GM18499 (cell line): ENCODE results near the gene RPL7A.
"Not testable (repeated sequence)": the region's sequence is repeated elsewhere in the genome, so short reads cannot be mapped to it uniquely, and the experiment has no call there.

Source experiments
- ATAC-seq: cut with Tn5 transposase; IDR thresholded peaks from one replicate; pipeline ENCODE4 v1.9.1; 2021; ENCODE audit warnings: moderate number of reproducible peaks; ENCODE audit not compliant: insufficient read depth, unreplicated experiment

RPL7A gene

GRCh38 chr9:133347985-133348717 lies at the start of gene RPL7A, which contains the start of gene MED22:
Gene RPL7A, plus strand, starts transcription at chr9:133348218. Its CDS starts 26 bp downstream, at chr9:133348244.
Gene MED22, minus strand, starts transcription at chr9:133348131. Its CDS starts 1,469 bp downstream, at chr9:133346662.
- ATAC-seq: peak; percentile 66

- not testable (repeated sequence) for ATAC-seq
Measured at GRCh38 chr9:133299996-133300395, 48.0 kb upstream of the RPL7A start.

DNA sequence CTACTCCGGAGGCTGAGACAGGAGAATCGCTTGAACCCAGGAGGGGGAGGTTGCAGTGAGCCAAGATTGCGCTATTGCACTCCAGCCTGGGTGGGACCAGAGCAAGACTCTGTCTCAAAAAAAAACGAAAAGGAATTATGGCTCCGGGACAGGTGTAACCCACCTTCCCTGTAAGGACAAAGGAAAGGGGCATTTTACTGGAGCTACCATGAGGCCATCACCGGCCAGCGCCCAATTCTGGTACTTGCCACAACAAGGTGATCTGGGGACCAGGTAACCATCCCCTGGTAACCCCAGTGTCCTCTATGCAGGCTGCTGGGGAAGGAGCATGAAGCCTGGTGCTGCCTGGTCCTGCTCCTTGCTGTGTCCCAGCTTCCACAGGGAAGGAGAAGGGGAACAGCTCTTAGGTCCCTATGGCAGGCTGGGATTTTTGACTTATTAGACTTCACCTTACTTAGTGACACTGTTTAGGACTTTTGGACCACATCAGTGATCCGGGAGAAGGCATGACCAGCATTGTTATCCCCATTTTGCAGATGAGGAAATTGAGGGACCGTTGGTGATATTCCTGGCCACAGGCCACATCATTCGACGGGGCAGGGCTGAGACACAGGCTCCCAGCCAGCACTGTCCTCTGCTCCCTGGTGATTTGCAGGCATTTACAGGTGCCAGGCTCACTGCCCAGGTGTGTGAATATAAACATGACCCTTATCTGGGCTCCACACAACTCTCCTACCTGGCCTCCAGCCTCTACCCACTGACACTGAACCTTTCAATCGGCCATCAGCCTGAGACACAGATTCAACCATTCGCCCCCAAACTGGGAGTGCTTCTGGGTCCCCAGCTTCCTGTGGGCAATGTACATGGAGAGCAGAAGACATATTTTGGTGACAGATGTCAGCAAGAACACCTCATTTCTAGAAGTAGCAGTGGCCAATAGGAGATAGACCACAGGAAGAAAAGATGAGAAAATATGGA lies 46.5 kb upstream of the RPL7A start:
- ATAC-seq: no peak

DNA sequence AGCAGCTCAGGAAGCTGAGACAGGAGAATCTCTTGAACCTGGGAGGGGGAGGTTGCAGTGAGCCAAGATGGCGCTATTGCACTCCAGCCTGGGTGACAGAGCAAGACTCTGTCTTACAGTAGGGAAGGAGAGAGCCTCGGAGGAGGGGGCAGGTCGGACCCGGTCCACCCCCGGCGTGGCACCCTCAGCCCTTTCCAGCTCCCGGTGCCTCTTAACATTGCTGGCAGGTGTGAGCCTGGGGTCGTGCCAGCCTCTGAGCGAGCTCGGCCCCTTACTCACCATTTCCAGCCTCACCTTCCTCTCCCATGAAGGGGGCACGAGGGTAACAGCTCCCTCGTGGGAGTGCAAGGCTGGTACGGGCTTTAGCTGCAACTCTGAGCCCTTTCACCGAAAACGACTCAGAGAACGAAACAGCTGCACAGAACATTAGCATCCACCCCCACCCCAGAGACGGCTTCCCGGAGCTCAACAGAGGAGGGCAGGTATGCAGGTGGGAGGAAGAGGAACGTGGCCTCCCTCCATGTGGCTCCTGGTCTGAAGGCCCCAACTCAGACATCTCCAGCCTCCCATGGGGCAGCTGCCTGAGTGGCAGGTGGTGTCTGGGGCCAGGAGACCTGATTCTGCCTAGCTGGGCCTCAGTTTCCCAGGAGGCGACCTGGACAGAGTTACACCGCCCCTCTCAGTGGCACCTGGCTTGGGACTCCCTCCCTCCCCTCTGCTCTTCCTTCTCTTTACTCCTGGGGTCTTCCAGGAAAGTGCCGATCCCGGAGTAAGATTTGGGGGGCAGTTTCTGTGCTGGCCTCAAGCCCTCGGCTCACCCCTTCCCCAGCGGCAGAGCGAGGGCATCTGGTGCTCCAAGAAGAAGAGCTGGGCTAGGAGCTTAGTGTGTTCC lies 44.5 kb upstream of the RPL7A start:
- ATAC-seq: no peak

DNA sequence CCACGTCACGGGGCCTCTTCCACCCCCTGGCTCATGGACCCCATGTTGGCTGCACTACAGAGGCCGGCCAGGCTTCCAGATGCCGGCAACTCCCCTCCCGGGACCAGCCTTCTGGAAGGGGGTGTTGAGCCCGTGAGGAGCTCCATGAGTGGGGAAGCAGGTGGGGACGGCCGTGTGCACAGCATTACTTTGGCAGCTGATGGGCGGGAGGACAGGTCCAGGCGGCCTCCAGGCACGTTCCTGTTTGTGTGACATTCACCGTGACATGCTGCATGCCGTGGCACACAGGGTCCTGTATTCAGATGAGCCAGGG lies 43.9 kb upstream of the RPL7A start:
- ATAC-seq: no peak

GRCh38 chr9:133304477-133305377 lies 43.3 kb upstream of the RPL7A start:
- ATAC-seq: no peak

- ATAC-seq: no peak
Measured at GRCh38 chr9:133305731-133306130, 42.3 kb upstream of the RPL7A start.

DNA sequence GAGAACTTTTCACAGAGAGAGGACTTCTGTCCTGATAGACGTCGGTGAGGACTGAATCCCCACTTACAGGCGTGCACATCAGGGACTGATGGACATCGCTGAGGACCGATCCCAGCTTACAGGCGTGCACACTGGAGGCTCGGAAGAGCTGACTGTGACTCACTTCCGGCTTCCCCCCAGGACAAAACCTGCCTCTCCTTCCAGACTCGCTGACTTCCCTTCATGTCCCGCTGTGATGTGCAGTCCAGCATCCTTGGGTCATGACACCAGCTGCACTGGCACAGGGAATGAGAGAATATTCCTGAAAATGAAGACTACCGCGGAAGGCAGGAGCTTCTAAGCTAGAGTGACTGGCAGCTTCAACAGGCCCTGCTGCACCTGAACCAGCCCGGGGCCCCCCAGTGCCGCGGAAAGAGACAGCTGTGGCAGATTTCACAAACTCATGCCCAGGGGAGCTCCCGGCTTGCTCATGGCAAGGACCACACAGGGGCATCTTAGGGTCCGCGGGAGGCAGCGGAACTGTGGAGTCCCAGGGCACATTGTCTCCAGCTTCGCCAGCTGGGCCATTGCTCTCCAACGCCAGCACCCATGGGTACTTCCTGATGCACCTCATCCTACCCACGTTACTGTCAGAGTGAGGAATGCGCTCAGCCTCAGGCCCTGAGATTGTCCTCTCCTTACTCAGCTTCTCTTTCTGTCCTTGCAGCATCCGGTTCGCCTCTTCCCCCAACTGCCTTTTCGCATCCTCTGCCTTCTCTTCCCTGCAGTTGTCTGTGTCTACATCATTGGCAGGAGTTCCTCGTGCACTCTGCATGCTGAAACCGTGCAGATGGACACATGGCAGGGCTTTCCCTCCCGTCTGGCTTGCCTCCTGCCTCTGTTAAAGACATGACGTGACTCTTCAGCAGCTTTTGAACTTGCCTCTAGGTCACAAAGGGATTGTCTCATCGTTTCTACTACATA lies 41.5 kb upstream of the RPL7A start:
- no peak for ATAC-seq

GRCh38 chr9:133307301-133307700 lies 40.7 kb upstream of the RPL7A start:
- ATAC-seq: no peak

DNA sequence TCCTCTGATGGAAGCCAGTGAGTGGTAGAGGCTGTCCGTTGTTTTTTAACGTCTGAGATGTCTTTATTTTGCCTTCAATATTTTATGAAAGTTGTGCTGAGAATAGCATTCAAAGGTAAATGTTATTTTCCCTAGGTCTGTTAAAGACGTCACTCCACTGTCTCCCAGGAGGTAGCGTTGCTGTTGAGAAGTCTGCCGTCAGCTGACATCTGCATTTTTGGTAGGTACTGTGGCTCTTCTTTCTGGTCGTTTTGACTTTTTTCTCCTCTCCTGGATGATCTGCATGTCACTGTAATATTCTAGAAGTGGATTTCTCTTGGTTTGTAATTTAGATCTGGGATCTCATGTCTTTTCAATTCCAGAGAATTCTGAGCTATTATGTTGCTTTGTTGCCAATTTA lies 38.4 kb upstream of the RPL7A start:
- ATAC-seq: no peak

GRCh38 chr9:133315997-133316396 lies 32.0 kb upstream of the RPL7A start:
- no peak for ATAC-seq

DNA sequence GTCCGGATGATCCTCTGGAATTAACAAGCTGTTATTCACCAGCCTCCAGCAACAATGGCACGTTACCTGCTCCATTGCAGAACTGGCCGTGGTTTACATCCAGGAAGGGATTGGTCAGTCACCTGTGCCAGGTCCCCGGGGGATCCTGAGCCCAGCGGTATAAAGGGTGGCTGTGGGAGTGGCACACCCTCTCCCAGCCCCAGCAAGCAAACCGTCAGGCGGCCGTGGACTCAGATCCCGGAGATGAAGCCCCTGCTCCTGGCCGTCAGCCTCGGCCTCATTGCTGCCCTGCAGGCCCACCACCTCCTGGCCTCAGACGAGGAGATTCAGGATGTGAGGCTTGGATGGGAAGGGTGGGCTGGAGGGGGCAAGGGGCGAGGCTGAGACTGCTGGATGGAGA lies 30.5 kb upstream of the RPL7A start:
- not testable (repeated sequence) for ATAC-seq

DNA sequence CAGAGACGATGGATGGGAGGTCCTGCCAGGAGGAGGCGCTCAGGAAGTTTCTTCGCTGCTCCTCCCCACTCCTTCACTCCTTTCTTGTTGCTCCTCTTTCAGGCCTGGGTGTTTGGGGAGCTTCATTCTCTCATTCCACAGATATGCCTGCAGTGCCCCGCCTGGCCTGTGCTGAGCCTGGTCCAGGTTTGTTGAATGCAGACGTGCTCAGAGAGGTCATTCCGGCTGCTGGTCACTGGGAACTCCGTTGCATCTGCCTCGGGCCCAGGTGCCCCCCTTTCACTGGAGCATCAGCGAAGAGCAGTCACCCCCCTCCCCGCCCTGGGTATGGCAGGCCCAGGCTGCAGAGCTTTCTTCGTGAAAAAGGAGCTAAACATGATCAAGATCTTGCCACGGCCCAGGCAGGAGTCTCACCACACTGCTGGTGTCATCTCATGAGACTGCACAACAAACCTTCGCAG lies 27.6 kb upstream of the RPL7A start:
- no peak for ATAC-seq

DNA sequence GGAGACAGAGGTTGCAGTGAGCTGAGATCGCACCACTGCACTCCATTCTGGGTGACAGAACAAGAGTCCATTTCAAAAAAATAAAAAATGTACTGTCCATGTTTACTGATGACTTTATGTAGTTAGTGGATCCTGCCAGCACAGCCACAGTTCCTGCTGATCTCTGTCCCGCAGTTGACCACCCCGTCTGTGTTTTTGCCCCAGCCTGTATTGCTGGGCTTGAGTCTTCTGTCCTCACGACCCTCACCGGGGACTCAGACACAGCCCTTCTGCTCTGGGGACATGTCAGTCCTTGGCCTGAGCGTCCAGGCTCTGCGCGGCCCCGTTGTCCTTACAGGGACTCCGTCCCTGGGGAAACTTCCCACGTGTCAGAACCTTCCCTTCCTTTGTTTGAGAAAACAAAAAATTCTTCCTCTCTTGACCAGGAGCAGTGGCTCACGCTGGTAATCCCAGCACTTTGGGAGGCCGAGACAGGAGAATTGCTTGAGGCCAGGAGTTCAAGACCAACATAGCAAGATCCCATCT lies 26.5 kb upstream of the RPL7A start:
- no peak for ATAC-seq

- ATAC-seq: no peak
Measured at GRCh38 chr9:133322701-133323100, 25.3 kb upstream of the RPL7A start.

DNA sequence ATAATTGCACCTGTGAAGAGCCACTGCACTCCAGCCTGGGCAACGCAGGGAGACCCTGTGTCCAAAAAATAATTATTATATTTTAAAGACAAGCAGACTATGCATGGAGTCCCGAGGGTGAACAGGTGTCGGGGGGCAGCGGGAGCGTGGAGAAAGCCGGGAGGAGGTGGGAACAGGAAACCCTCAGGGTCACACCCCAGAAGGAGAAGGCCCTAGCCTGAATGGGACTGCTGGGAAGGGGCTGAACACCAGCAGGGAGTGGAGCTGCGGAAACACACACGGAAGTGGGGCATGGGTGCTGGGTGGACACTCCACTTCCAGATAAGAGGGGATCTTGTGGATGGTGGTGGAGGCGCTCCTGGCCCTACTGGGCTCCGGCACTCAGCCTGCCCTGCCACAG lies 24.8 kb upstream of the RPL7A start:
- ATAC-seq: no peak

GRCh38 chr9:133323991-133324703 lies 23.9 kb upstream of the RPL7A start:
- no peak for ATAC-seq
